ENCODE results near the gene NPR2. TPM values are rescaled to one million over a fixed set of nuclear protein-coding genes. Genes with fewer than 3 reads are reported as not detected.
A peak's percentile ranks its signal among the peaks of the same experiment; 100 is the strongest.

The NPR2 gene
- total RNA-seq, 4 donors from 2014 or later: 1.1 to 6.8 (median 4.9) TPM

GRCh38 chr9:35835766-35836165 lies 44.4 kb downstream of the NPR2 start:
- Histone ChIP-seq H3K27ac (peak overlapping the region; percentile 29 to 79 (median 55)), H3K4me1 (peaks cover 17 to 43% (median 35%) of the 10 kb centered on the region in 4 donors)
- 47% methylated on average over 2 of the region's 2 CpGs; no CpG with 5 or more reads in 1 of the 2 donors for WGBS, 2 donors (ENCODE audit: low coverage in 1 of 2)

GRCh38 chr9:35836595-35836994 lies 45.2 kb downstream of the NPR2 start:
- no peaks in the 10 kb centered on the region for H3K9me3 ChIP-seq
- H3K4me1 ChIP-seq: peaks cover 13 to 40% (median 35%) of the 10 kb centered on the region in 4 donors
- in situ Hi-C loops (cut with MboI; ENCODE audit: low pct_ligation_motif_present in 1 of 4, low pct_unique_long_range_greater_than_20kb in 1 of 4, low sequenced_read_pairs in 3 of 4): no loop called here
- WGBS, 2 donors (ENCODE audit: low coverage in 1 of 2): 93 to 100% methylated on average over 2 to 5 of the region's 5 CpGs
- TF ChIP-seq POLR2AphosphoS5 (IDR thresholded peaks at IDR 0.05) (no peak), CTCF (IDR thresholded peaks at IDR 0.05) (no peak), POLR2A (IDR thresholded peaks at IDR 0.05) (no peak), EP300 (IDR thresholded peaks at IDR 0.05; ENCODE audit: low read depth) (no peak)
- no peak overlapping the region for H3K4me3 ChIP-seq
- H3K27ac ChIP-seq: no peak overlapping the region
- no peaks in the 10 kb centered on the region for H3K27me3 ChIP-seq
- intact Hi-C loops (cut with DNase I; ENCODE audit: low total_unique reads): no loop called here
- no peak for DNase-seq
- no peaks in the 10 kb centered on the region for H3K36me3 ChIP-seq

More at GRCh38 chr9:35835766-35836165, 44.4 kb downstream of the NPR2 start:
- TF ChIP-seq POLR2AphosphoS5 (IDR thresholded peaks at IDR 0.05) (no peak), EP300 (IDR thresholded peaks at IDR 0.05; ENCODE audit: low read depth) (no peak), POLR2A (IDR thresholded peaks at IDR 0.05) (no peak), CTCF (IDR thresholded peaks at IDR 0.05) (no peak)
- in situ Hi-C loops (cut with MboI; ENCODE audit: low pct_ligation_motif_present in 1 of 4, low pct_unique_long_range_greater_than_20kb in 1 of 4, low sequenced_read_pairs in 3 of 4) (no loop called here), intact Hi-C loops (cut with DNase I; ENCODE audit: low total_unique reads) (no loop called here)
- no peak overlapping the region for H3K4me3 ChIP-seq
- no peaks in the 10 kb centered on the region for H3K36me3 ChIP-seq
- no peaks in the 10 kb centered on the region for H3K27me3 ChIP-seq
- no peaks in the 10 kb centered on the region for H3K9me3 ChIP-seq
- DNase-seq: no peak

- H3K27me3 ChIP-seq: no peaks in the 10 kb centered on the region
- H3K4me3 ChIP-seq: no peak overlapping the region
- DNase-seq: no peak
- H3K4me1 ChIP-seq: peaks cover 4 to 29% (median 22%) of the 10 kb centered on the region in 4 donors
- intact Hi-C loops (cut with DNase I; ENCODE audit: low total_unique reads) (no loop called here), in situ Hi-C loops (cut with MboI; ENCODE audit: low pct_ligation_motif_present in 1 of 4, low pct_unique_long_range_greater_than_20kb in 1 of 4, low sequenced_read_pairs in 3 of 4) (no loop called here)
- H3K36me3 ChIP-seq: no peaks in the 10 kb centered on the region
- TF ChIP-seq POLR2AphosphoS5 (IDR thresholded peaks at IDR 0.05): no peak
- no peak for TF ChIP-seq EP300 (IDR thresholded peaks at IDR 0.05; ENCODE audit: low read depth)
- no peak for TF ChIP-seq CTCF (IDR thresholded peaks at IDR 0.05)
- no peak for TF ChIP-seq POLR2A (IDR thresholded peaks at IDR 0.05)
- H3K27ac ChIP-seq: no peak overlapping the region
- no peaks in the 10 kb centered on the region for H3K9me3 ChIP-seq
- WGBS, 2 donors (ENCODE audit: low coverage in 1 of 2): 88 to 100% methylated on average over 2 to 5 of the region's 5 CpGs
These were observed 48.5 kb downstream of the NPR2 start for GRCh38 chr9:35839926-35840325.

- H3K27ac ChIP-seq: no peak overlapping the region
- DNase-seq: no peak
- H3K36me3 ChIP-seq: no peaks in the 10 kb centered on the region
- H3K9me3 ChIP-seq: no peaks in the 10 kb centered on the region
- WGBS, 2 donors (ENCODE audit: low coverage in 1 of 2): 80 to 93% methylated on average over 1 to 15 of the region's 15 CpGs
- H3K4me3 ChIP-seq: no peak overlapping the region
- no peak for TF ChIP-seq POLR2AphosphoS5 (IDR thresholded peaks at IDR 0.05)
- no peak for TF ChIP-seq CTCF (IDR thresholded peaks at IDR 0.05)
- TF ChIP-seq EP300 (IDR thresholded peaks at IDR 0.05; ENCODE audit: low read depth): no peak
- TF ChIP-seq POLR2A (IDR thresholded peaks at IDR 0.05): no peak
- in situ Hi-C loops (cut with MboI; ENCODE audit: low pct_ligation_motif_present in 1 of 4, low pct_unique_long_range_greater_than_20kb in 1 of 4, low sequenced_read_pairs in 3 of 4): no loop called here
- H3K4me1 ChIP-seq: peaks cover 11 to 29% (median 15%) of the 10 kb centered on the region in 4 donors
- intact Hi-C loops (cut with DNase I; ENCODE audit: low total_unique reads): no loop called here
- H3K27me3 ChIP-seq: no peaks in the 10 kb centered on the region
These were observed 49.7 kb downstream of the NPR2 start for GRCh38 chr9:35840881-35841644.

Data from transverse colon (tissue), 4 donors.